Vagina (tissue), 2 donors: ENCODE measurements around the gene BPIFA3.

ENCODE experiments used
- POLR2A ChIP-seq, 2 donors: fragments of 450-650 bp; IDR thresholded peaks; one replicate each; pipeline ENCODE4 v1.6.1; 2017; ENCODE audit warnings: antibody characterized with exemption in 2 of 2, mild to moderate bottlenecking in 2 of 2, moderate library complexity in 2 of 2
- POLR2AphosphoS5 ChIP-seq, 2 donors: sonication (generic); formaldehyde crosslinking; IDR thresholded peaks; one replicate each; pipeline ENCODE4 v1.9.0; 2017; ENCODE audit warnings: antibody characterized with exemption in 2 of 2, mild to moderate bottlenecking in 2 of 2, low read depth in 1 of 2; ENCODE audit not compliant: insufficient read depth in 1 of 2
- TF ChIP-seq, protein P1 (sequence below), 3 experiments: fragments of 450-650 bp in 2 of 3; fragments of 200-600 bp in 1 of 3; sonication (generic) in 1 of 3; IDR thresholded peaks; one replicate each; pipeline ENCODE4 v1.5.1; 2017 to 2019; ENCODE audit warnings: antibody characterized with exemption in 3 of 3, mild to moderate bottlenecking in 2 of 3, moderate library complexity in 2 of 3

DNA sequence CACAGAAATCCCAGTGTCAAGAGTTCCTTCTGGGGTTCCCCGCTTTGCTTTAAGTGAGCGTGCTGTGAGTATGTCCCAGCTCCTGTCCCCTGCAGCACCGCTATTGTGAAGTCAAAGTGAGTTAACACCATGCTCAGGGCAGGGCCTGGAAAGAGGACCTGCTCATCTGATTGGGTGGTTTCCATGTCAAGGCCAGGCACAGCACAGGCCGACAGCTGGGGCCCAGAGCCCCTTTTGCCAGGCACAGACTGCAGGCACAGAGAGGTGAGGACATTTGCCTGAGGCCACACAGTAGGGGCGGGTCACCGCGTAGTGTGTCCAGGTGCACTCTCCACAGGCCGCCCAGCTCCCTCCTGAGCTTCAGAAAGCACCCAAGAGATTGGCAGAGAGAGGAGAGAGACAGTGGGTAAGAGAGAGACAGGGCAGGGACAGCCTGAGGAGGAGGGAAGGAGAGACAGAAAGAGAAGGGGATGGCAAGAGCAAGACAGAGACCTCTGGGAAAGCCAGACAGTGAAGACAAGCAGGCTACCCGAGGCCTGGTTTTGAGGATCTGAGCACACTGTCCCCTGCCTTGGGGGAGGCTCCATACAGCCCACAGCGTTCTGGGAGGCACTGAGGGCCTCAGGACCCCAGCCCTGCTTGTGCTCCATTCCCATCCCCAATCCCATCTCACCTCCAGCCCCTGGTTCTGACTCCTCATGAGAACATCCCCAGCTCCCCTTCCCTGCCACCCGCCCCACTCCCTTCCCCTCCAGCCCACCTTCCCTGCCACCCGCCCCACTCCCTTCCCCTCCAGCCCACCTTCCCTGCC lies 59.4 kb downstream of the BPIFA3 start:
- TF ChIP-seq, protein P1, sequence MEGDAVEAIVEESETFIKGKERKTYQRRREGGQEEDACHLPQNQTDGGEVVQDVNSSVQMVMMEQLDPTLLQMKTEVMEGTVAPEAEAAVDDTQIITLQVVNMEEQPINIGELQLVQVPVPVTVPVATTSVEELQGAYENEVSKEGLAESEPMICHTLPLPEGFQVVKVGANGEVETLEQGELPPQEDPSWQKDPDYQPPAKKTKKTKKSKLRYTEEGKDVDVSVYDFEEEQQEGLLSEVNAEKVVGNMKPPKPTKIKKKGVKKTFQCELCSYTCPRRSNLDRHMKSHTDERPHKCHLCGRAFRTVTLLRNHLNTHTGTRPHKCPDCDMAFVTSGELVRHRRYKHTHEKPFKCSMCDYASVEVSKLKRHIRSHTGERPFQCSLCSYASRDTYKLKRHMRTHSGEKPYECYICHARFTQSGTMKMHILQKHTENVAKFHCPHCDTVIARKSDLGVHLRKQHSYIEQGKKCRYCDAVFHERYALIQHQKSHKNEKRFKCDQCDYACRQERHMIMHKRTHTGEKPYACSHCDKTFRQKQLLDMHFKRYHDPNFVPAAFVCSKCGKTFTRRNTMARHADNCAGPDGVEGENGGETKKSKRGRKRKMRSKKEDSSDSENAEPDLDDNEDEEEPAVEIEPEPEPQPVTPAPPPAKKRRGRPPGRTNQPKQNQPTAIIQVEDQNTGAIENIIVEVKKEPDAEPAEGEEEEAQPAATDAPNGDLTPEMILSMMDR (IDR thresholded peaks at IDR 0.05): no peak
- no peak for TF ChIP-seq POLR2A (IDR thresholded peaks at IDR 0.05)
- no peak for TF ChIP-seq POLR2AphosphoS5 (IDR thresholded peaks at IDR 0.05; ENCODE audit: insufficient read depth in 1 of 2, low read depth in 1 of 2)
